Measurements from ENCODE around the gene NAGK.

DNA sequence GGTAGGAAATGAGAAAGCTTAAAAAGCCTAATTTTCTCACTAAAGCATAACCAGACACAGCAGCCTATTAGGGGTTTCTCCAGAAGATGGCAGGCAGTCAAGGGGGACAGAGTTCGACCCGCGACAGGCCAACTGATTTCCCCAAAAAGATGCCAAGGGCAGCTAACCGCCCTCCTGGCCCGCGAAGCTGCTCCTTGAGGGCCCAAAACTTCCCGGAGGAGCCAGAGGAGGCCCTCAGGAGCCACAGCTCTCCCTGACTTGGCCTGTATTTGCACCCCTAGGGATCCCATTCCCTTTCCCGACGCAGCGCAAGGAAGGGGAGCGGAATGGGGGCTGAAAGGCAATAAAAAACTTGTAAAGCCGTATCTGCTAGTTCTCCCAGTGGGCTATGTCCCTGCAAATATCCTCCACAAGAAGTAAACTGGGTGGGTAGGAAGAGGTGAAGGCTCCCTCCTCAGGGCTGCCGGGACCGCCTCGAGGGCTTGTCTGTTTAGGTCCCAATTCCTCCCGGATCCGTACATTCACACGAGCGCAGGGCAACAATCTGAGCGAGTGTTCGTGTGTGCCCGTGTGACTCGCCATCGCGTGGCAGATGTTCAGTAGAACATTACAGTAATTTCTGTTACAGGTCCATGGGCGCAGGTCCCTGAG lies 756 bp upstream of the NAGK start:
- TF ChIP-seq, protein P1, sequence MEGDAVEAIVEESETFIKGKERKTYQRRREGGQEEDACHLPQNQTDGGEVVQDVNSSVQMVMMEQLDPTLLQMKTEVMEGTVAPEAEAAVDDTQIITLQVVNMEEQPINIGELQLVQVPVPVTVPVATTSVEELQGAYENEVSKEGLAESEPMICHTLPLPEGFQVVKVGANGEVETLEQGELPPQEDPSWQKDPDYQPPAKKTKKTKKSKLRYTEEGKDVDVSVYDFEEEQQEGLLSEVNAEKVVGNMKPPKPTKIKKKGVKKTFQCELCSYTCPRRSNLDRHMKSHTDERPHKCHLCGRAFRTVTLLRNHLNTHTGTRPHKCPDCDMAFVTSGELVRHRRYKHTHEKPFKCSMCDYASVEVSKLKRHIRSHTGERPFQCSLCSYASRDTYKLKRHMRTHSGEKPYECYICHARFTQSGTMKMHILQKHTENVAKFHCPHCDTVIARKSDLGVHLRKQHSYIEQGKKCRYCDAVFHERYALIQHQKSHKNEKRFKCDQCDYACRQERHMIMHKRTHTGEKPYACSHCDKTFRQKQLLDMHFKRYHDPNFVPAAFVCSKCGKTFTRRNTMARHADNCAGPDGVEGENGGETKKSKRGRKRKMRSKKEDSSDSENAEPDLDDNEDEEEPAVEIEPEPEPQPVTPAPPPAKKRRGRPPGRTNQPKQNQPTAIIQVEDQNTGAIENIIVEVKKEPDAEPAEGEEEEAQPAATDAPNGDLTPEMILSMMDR (IDR thresholded peaks at IDR 0.05; ENCODE audit: borderline replicate concordance, extremely low read depth, low read length, poor library complexity, severe bottlenecking): no peak
- no peak for TF ChIP-seq EZH2 (IDR thresholded peaks at IDR 0.05; ENCODE audit: borderline replicate concordance, low read depth, low read length, severe bottlenecking)
